T-helper 17 cell (primary cell): Measurements from ENCODE around the gene MMUT. TPM values are rescaled to one million over a fixed set of nuclear protein-coding genes. Genes with fewer than 3 reads are reported as not detected.

Experiments used
- ATAC-seq: fragments of 150-1000 bp; cut with Tn5 transposase; 2 replicates; pipeline ENCODE4 v1.10.0; 2021; ENCODE audit warnings: mild to moderate bottlenecking, moderate library complexity
- DNase-seq, 3 donors: peaks; one replicate each; pipeline versions ENCODE4 v3.0.0 to v3.0.0-alpha.2; 2020 to 2021
- H3K9me3 ChIP-seq: one replicate; pipeline ENCODE4 v1.7.0; 2013; ENCODE audit warnings: low read length, mild to moderate bottlenecking; ENCODE audit not compliant: control insufficient read depth, poor library complexity, severe bottlenecking
- H3K27ac Mint-ChIP-seq: one replicate; pipeline ENCODE4 v1.8.0; 2022; ENCODE audit warnings: mild to moderate bottlenecking, moderate library complexity, mixed read lengths
- H3K27me3 Mint-ChIP-seq: one replicate; pipeline ENCODE4 v1.8.0; 2022; ENCODE audit warnings: mixed read lengths
- H3K36me3 Mint-ChIP-seq: one replicate; pipeline ENCODE4 v1.8.0; 2022; ENCODE audit warnings: low read depth, mixed read lengths
- H3K4me1 Mint-ChIP-seq: one replicate; pipeline ENCODE4 v1.8.0; 2022; ENCODE audit warnings: mild to moderate bottlenecking, mixed read lengths
- H3K4me3 Mint-ChIP-seq: one replicate; pipeline ENCODE4 v1.8.0; 2022; ENCODE audit warnings: mild to moderate bottlenecking, moderate library complexity, mixed read lengths
- total RNA-seq, 4 donors: library from RNA in 2 of 4; stranded (reverse) in 2 of 4; gene quantifications; one replicate each; pipeline ENCODE4 v1.2.3 and lab custom pipeline; 2022 to 2026

MMUT gene
- total RNA-seq, 2 donors from 2014 or later: 6.9 to 8.6 TPM

DNA sequence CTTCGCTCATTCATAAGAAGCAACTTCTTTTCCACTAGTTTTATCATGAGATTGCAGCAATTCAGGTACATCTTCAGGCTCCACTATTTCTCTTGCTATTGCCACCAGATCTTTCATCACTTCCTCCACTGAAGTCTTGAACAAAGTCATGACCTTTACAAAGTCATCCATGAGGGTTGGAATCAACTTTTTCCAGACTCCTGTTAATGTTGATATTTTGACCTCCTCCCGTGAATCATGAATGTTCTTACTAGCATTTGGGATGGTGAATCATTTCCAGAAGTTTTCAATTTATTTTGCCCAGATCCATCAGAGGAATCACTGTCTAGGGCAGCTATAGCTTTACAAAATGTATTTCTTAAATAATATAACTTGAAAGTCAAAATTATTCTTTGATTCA, 1.6 kb upstream of the MMUT start:
- H3K27ac Mint-ChIP-seq: peak overlapping the region; percentile 97
- H3K27me3 Mint-ChIP-seq: no peaks in the 10 kb centered on the region
- ATAC-seq (no peak), DNase-seq (no peak)
- no peaks in the 10 kb centered on the region for H3K9me3 ChIP-seq
- H3K4me1 Mint-ChIP-seq: peaks cover 49% of the 10 kb centered on the region
- H3K36me3 Mint-ChIP-seq: peaks cover 11% of the 10 kb centered on the region
- H3K4me3 Mint-ChIP-seq: peak overlapping the region; percentile 99

- peaks cover 53% of the 10 kb centered on the region for H3K4me1 Mint-ChIP-seq
- H3K27me3 Mint-ChIP-seq: no peaks in the 10 kb centered on the region
- DNase-seq (no peak), ATAC-seq (peak; percentile 2)
- H3K9me3 ChIP-seq: no peaks in the 10 kb centered on the region
- peaks cover 11% of the 10 kb centered on the region for H3K36me3 Mint-ChIP-seq
- H3K27ac Mint-ChIP-seq: peak overlapping the region; percentile 97
- H3K4me3 Mint-ChIP-seq: peak overlapping the region; percentile 99
Measured at GRCh38 chr6:49463612-49463967, 537 bp upstream of the MMUT start.

DNA sequence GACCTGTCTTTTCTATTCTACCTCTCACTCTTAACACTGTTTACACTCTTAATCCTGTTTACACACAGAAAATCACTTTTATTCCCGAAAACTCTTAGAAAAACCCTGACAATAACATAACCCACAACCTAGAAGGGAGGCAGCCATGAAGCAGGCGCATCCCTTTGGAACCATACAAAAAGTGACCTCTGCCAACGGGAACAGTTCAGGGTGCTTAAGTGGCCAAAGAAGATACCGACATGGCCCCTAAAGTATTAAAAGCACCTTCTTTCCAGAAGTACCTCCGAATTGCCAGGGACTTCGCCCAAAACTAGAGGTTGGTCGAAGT, 490 bp downstream of the MMUT start:
- no peaks in the 10 kb centered on the region for H3K9me3 ChIP-seq
- H3K27ac Mint-ChIP-seq: peak overlapping the region; percentile 97
- H3K4me3 Mint-ChIP-seq: peak overlapping the region; percentile 99
- peaks cover 8% of the 10 kb centered on the region for H3K36me3 Mint-ChIP-seq
- no peak for DNase-seq
- ATAC-seq: peak; percentile 2
- H3K27me3 Mint-ChIP-seq: no peaks in the 10 kb centered on the region
- H3K4me1 Mint-ChIP-seq: peaks cover 46% of the 10 kb centered on the region

DNA sequence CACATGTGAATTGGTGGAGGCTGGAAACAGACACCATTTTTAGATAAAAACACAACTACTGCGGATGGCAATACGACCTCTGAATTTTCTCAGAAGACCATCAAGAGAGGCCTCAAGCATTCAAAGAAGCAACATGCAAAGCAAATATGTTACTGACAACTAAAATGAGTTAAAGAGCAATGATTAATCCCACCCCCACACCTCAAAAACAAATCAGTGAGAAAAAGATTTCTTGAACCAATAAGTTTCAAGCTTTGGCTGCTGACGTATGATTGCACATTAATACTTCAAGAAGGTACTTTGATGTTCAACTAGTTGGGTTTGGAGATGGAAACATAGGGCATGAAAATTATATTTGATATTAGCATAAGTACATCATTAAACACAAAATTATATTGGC, 982 bp downstream of the MMUT start:
- Mint-ChIP-seq H3K27me3 (no peaks in the 10 kb centered on the region), H3K4me1 (peaks cover 45% of the 10 kb centered on the region), H3K4me3 (peak overlapping the region; percentile 99), H3K36me3 (peaks cover 7% of the 10 kb centered on the region), H3K27ac (peak overlapping the region; percentile 97)
- DNase-seq (no peak), ATAC-seq (no peak)
- H3K9me3 ChIP-seq: no peaks in the 10 kb centered on the region

- H3K27me3 Mint-ChIP-seq: no peaks in the 10 kb centered on the region
- peaks cover 4% of the 10 kb centered on the region for H3K36me3 Mint-ChIP-seq
- no peak overlapping the region for H3K4me3 Mint-ChIP-seq
- H3K4me1 Mint-ChIP-seq: peaks cover 21% of the 10 kb centered on the region
- ATAC-seq (no peak), DNase-seq (no peak)
- H3K9me3 ChIP-seq: no peaks in the 10 kb centered on the region
- H3K27ac Mint-ChIP-seq: no peak overlapping the region
Measured at GRCh38 chr6:49457771-49458170, 5.3 kb downstream of the MMUT start.

DNA sequence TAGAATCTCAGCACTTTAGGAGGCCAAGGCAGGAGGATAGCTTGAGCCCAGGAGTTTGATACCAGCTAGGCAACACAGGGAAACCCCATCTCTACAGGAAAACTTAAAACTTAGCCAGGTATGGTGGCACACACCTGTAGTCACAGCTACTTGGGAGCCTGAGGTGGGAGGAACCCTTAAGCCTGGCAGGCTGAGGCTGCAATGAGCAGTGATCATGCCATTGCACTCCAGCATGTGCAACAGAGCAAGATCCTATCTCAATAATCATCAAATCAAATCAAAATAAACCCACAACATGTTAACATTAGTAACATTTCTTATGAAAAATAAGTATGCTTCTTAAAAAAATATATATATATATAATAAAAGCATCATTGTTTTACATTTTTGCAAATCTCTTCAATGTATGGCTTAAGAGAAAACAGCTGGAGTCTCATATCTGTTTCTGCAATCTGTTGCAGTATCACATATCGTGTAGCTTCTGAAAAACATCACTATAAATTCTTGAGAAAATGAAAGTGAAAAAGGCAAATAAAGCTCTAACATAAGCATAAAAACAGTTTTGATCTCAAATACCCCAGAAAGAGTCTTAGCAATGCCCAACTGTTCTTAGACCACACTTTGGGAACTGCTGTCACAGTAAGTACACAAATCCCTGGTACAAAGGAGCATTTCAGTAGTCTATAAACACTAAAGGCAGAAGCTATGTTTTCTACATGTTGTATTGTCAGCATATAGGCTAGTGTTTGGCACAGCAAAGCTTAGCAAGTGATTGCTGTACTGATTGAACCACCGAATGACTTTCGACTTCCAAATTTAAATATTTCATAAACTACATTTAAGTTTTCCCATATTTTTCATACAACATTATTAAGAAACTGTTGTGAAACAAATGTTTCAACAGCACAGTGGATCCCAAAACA, 8.0 kb downstream of the MMUT start:
- H3K27me3 Mint-ChIP-seq: no peaks in the 10 kb centered on the region
- no peak overlapping the region for H3K4me3 Mint-ChIP-seq
- no peak for DNase-seq
- ATAC-seq: no peak
- H3K27ac Mint-ChIP-seq: no peak overlapping the region
- peaks cover 4% of the 10 kb centered on the region for H3K36me3 Mint-ChIP-seq
- no peaks in the 10 kb centered on the region for H3K9me3 ChIP-seq
- peaks cover 10% of the 10 kb centered on the region for H3K4me1 Mint-ChIP-seq

DNA sequence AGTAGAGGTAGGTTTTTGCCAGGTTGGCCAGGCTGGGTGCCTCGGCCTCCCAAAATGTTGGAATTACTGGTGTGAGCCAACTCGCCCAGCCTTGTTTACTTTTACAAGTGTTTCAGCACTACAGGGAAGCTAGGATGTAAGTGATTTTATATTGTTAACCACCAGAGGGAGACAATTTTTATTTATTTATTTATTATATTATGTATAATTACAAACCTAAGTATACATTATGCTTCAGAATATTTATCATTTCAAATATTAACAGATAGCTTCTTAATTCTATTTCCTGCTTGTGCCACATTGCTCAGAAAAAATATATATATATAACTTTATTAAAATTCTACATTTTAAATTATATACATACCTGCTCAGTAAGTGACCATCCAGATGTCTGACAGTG, 9.8 kb downstream of the MMUT start:
- Mint-ChIP-seq H3K4me3 (no peak overlapping the region), H3K27me3 (no peaks in the 10 kb centered on the region), H3K4me1 (peaks cover 6% of the 10 kb centered on the region), H3K36me3 (peaks cover 8% of the 10 kb centered on the region), H3K27ac (no peak overlapping the region)
- DNase-seq (no peak), ATAC-seq (no peak)
- H3K9me3 ChIP-seq: no peaks in the 10 kb centered on the region

GRCh38 chr6:49430866-49431265, 32.2 kb downstream of the MMUT start:
- DNase-seq: no peak
- ATAC-seq: no peak
- Mint-ChIP-seq H3K27ac (no peak overlapping the region), H3K27me3 (no peaks in the 10 kb centered on the region), H3K4me3 (no peak overlapping the region), H3K4me1 (no peaks in the 10 kb centered on the region), H3K36me3 (peaks cover 2% of the 10 kb centered on the region)
- H3K9me3 ChIP-seq: no peaks in the 10 kb centered on the region

- Mint-ChIP-seq H3K36me3 (no peaks in the 10 kb centered on the region), H3K27me3 (no peaks in the 10 kb centered on the region), H3K4me3 (no peak overlapping the region), H3K4me1 (no peaks in the 10 kb centered on the region), H3K27ac (no peak overlapping the region)
- ATAC-seq: no peak
- no peaks in the 10 kb centered on the region for H3K9me3 ChIP-seq
- no peak for DNase-seq
Measured at GRCh38 chr6:49430187-49430586, 32.9 kb downstream of the MMUT start.

- no peak overlapping the region for H3K4me3 Mint-ChIP-seq
- H3K4me1 Mint-ChIP-seq: no peaks in the 10 kb centered on the region
- peaks cover 7% of the 10 kb centered on the region for H3K27me3 Mint-ChIP-seq
- DNase-seq: no peak
- no peaks in the 10 kb centered on the region for H3K9me3 ChIP-seq
- no peak overlapping the region for H3K27ac Mint-ChIP-seq
- no peaks in the 10 kb centered on the region for H3K36me3 Mint-ChIP-seq
- ATAC-seq: no peak
Measured at GRCh38 chr6:49423817-49424216, 39.2 kb downstream of the MMUT start.

GRCh38 chr6:49416195-49416594, 46.9 kb downstream of the MMUT start:
- H3K4me1 Mint-ChIP-seq: no peaks in the 10 kb centered on the region
- H3K27ac Mint-ChIP-seq: no peak overlapping the region
- H3K9me3 ChIP-seq: no peaks in the 10 kb centered on the region
- H3K4me3 Mint-ChIP-seq: no peak overlapping the region
- no peak for ATAC-seq
- H3K36me3 Mint-ChIP-seq: peaks cover 3% of the 10 kb centered on the region
- no peak for DNase-seq
- H3K27me3 Mint-ChIP-seq: peaks cover 34% of the 10 kb centered on the region

GRCh38 chr6:49415358-49415757, 47.7 kb downstream of the MMUT start:
- no peak for ATAC-seq
- H3K27me3 Mint-ChIP-seq: peaks cover 28% of the 10 kb centered on the region

GRCh38 chr6:49410564-49410963, 52.5 kb downstream of the MMUT start:
- no peaks in the 10 kb centered on the region for H3K4me1 Mint-ChIP-seq

More at GRCh38 chr6:49415358-49415757, 47.7 kb downstream of the MMUT start:
- peaks cover 3% of the 10 kb centered on the region for H3K36me3 Mint-ChIP-seq
- DNase-seq: no peak
- H3K4me3 Mint-ChIP-seq: no peak overlapping the region
- no peaks in the 10 kb centered on the region for H3K9me3 ChIP-seq
- H3K27ac Mint-ChIP-seq: no peak overlapping the region
- no peaks in the 10 kb centered on the region for H3K4me1 Mint-ChIP-seq

GRCh38 chr6:49409951-49410542, 53.0 kb downstream of the MMUT start:
- H3K27me3 Mint-ChIP-seq: peaks cover 25% of the 10 kb centered on the region

More at GRCh38 chr6:49410564-49410963, 52.5 kb downstream of the MMUT start:
- no peak overlapping the region for H3K4me3 Mint-ChIP-seq
- DNase-seq (no peak), ATAC-seq (no peak)
- H3K27me3 Mint-ChIP-seq: peaks cover 28% of the 10 kb centered on the region
- H3K9me3 ChIP-seq: no peaks in the 10 kb centered on the region
- H3K36me3 Mint-ChIP-seq: peaks cover 3% of the 10 kb centered on the region
- H3K27ac Mint-ChIP-seq: no peak overlapping the region

More at GRCh38 chr6:49409951-49410542, 53.0 kb downstream of the MMUT start:
- no peak overlapping the region for H3K27ac Mint-ChIP-seq
- ATAC-seq (peak; percentile 75), DNase-seq (peak; percentile 15 to 43 (median 16))
- H3K4me3 Mint-ChIP-seq: no peak overlapping the region
- H3K36me3 Mint-ChIP-seq: peaks cover 3% of the 10 kb centered on the region
- H3K9me3 ChIP-seq: no peaks in the 10 kb centered on the region
- H3K4me1 Mint-ChIP-seq: no peaks in the 10 kb centered on the region
